Natural killer cell (primary cell): ENCODE results near the gene GLP2R. TPM values are rescaled to one million over a fixed set of nuclear protein-coding genes. Genes with fewer than 3 reads are reported as not detected.

Source experiments
- ATAC-seq, 3 donors: fragments of 150-1000 bp in 2 of 3; fragments of 200-7000 bp in 1 of 3; cut with Tn5 transposase; 1 replicate in 1 of 3; 2 replicates in 2 of 3; pipeline ENCODE4 v1.10.0; 2021; ENCODE audit warnings: mild to moderate bottlenecking in 2 of 3, moderate library complexity in 2 of 3
- DNase-seq, 2 donors: peaks; one replicate each; pipeline versions ENCODE4 v3.0.0 to v3.0.0-alpha.2; 2013 to 2021; ENCODE audit warnings: mixed read lengths in 1 of 2
- H3K27ac ChIP-seq: one replicate; pipeline ENCODE4 v1.5.1; 2013; ENCODE audit warnings: mild to moderate bottlenecking, low read length
- H3K27me3 ChIP-seq: one replicate; pipeline ENCODE4 v1.6.1; 2013; ENCODE audit warnings: low read length; ENCODE audit not compliant: control insufficient read depth, insufficient read depth
- H3K36me3 ChIP-seq: one replicate; pipeline ENCODE4 v1.6.1; 2013; ENCODE audit warnings: low read length; ENCODE audit not compliant: control insufficient read depth, insufficient read depth
- H3K4me1 ChIP-seq: one replicate; pipeline ENCODE4 v1.6.1; 2013; ENCODE audit warnings: low read length; ENCODE audit not compliant: control insufficient read depth, insufficient read depth
- H3K4me3 ChIP-seq: one replicate; pipeline ENCODE4 v1.5.1; 2013; ENCODE audit warnings: low read length
- H3K9me3 ChIP-seq: one replicate; pipeline ENCODE4 v1.6.1; 2013; ENCODE audit warnings: low read length; ENCODE audit not compliant: control insufficient read depth, insufficient read depth
- H3K27ac Mint-ChIP-seq, 2 donors: one replicate each; pipeline ENCODE4 v1.8.0; 2022; ENCODE audit warnings: mild to moderate bottlenecking in 2 of 2, mixed read lengths in 2 of 2, moderate library complexity in 1 of 2
- H3K27me3 Mint-ChIP-seq, 2 donors: one replicate each; pipeline ENCODE4 v1.8.0; 2022; ENCODE audit warnings: low read depth in 2 of 2, mixed read lengths in 2 of 2
- H3K36me3 Mint-ChIP-seq: one replicate; pipeline ENCODE4 v1.8.0; 2022; ENCODE audit warnings: mixed read lengths
- H3K4me1 Mint-ChIP-seq, 2 donors: one replicate each; pipeline ENCODE4 v1.8.0; 2022; ENCODE audit warnings: mixed read lengths in 2 of 2
- H3K4me3 Mint-ChIP-seq: one replicate; pipeline ENCODE4 v1.8.0; 2022; ENCODE audit warnings: mild to moderate bottlenecking, moderate library complexity, mixed read lengths
- H3K9me3 Mint-ChIP-seq, 2 donors: one replicate each; pipeline ENCODE4 v1.8.0; 2022; ENCODE audit warnings: mixed read lengths in 2 of 2
- CTCF ChIP-seq: fragments of 200-600 bp; IDR thresholded peaks from one replicate; pipeline ENCODE4 v1.8.0; 2022; ENCODE audit warnings: antibody characterized with exemption
- WGBS: methylation state at CpG from one replicate; pipeline ENCODE4 v1.1.7; 2013; ENCODE audit warnings: missing lambda C conversion rate; ENCODE audit not compliant: insufficient coverage; 5-methylcytosine and 5-hydroxymethylcytosine counted together
- intact Hi-C: fragments of 100-400 bp; cut with micrococcal nuclease; formaldehyde crosslinking; loops from one replicate; pipeline ENCODE4 v1.14.2; 2022
- total RNA-seq, 4 donors: library from RNA; stranded (reverse); fragments of 120-200 nt in 1 of 4; gene quantifications; one replicate each; pipeline versions ENCODE4 v1.2.3 to v1.2.4, GENCODE V29; 2013 to 2022

GLP2R gene
- total RNA-seq, 3 donors from 2014 or later (not counting 1 experiment from before 2014, with no cell fraction given) = not detected

GRCh38 chr17:9906616-9907015 is 80.9 kb downstream of the GLP2R start:
- ATAC-seq = no peak
- TF ChIP-seq CTCF = no peak
- no peak for DNase-seq
- Histone ChIP-seq H3K4me1 (no peaks in the 10 kb centered on the region), H3K4me3 (no peak overlapping the region), H3K27me3 (no peaks in the 10 kb centered on the region), H3K9me3 (no peaks in the 10 kb centered on the region), H3K36me3 (no peaks in the 10 kb centered on the region), H3K27ac (no peak overlapping the region)
- intact Hi-C loops = loop anchor here (5.0 kb wide), 1 partner anchor 711 kb away; no protein-coding TSS in a partner anchor
- H3K36me3 Mint-ChIP-seq = no peaks in the 10 kb centered on the region
- no peaks in the 10 kb centered on the region for H3K9me3 Mint-ChIP-seq
- H3K4me3 Mint-ChIP-seq = no peak overlapping the region
- H3K4me1 Mint-ChIP-seq = peaks cover 4 to 10% of the 10 kb centered on the region in 2 donors
- no peak overlapping the region for H3K27ac Mint-ChIP-seq
- 88% methylated on average over 14 of the region's 14 CpGs for WGBS
- no peaks in the 10 kb centered on the region for H3K27me3 Mint-ChIP-seq

GRCh38 chr17:9907131-9907530 is 81.4 kb downstream of the GLP2R start:
- H3K27me3 ChIP-seq = no peaks in the 10 kb centered on the region
- H3K27me3 Mint-ChIP-seq = no peaks in the 10 kb centered on the region
- H3K9me3 ChIP-seq = no peaks in the 10 kb centered on the region
- ATAC-seq (no peak), DNase-seq (no peak)
- H3K4me1 Mint-ChIP-seq = peaks cover 4 to 10% of the 10 kb centered on the region in 2 donors
- H3K4me1 ChIP-seq = no peaks in the 10 kb centered on the region
- H3K27ac Mint-ChIP-seq = no peak overlapping the region
- H3K4me3 ChIP-seq = no peak overlapping the region
- H3K36me3 Mint-ChIP-seq = no peaks in the 10 kb centered on the region
- H3K4me3 Mint-ChIP-seq = no peak overlapping the region
- H3K27ac ChIP-seq = no peak overlapping the region
- intact Hi-C loops = loop anchor here (5.0 kb wide), 1 partner anchor 710 kb away; no protein-coding TSS in a partner anchor
- H3K36me3 ChIP-seq = no peaks in the 10 kb centered on the region
- H3K9me3 Mint-ChIP-seq = no peaks in the 10 kb centered on the region
- TF ChIP-seq CTCF = no peak
- 81% methylated on average over 6 of the region's 7 CpGs for WGBS

GRCh38 chr17:9907883-9908648 is 82.3 kb downstream of the GLP2R start:
- DNase-seq (no peak), ATAC-seq (no peak)
- no peaks in the 10 kb centered on the region for H3K27me3 ChIP-seq
- H3K27ac Mint-ChIP-seq = no peak overlapping the region
- no peaks in the 10 kb centered on the region for H3K4me1 ChIP-seq
- H3K4me1 Mint-ChIP-seq = peaks cover 4 to 10% of the 10 kb centered on the region in 2 donors
- intact Hi-C loops = loop anchor here (5.0 kb wide), 1 partner anchor 709 kb away; no protein-coding TSS in a partner anchor
- H3K27ac ChIP-seq = no peak overlapping the region
- peaks cover 2% of the 10 kb centered on the region for H3K36me3 ChIP-seq
- H3K4me3 ChIP-seq = no peak overlapping the region
- no peaks in the 10 kb centered on the region for H3K27me3 Mint-ChIP-seq
- no peaks in the 10 kb centered on the region for H3K9me3 Mint-ChIP-seq
- TF ChIP-seq CTCF = no peak
- no peaks in the 10 kb centered on the region for H3K36me3 Mint-ChIP-seq
- H3K9me3 ChIP-seq = no peaks in the 10 kb centered on the region
- no peak overlapping the region for H3K4me3 Mint-ChIP-seq
- WGBS = 65% methylated on average over 12 of the region's 12 CpGs
